ENCODE data around the gene SCN9A.

SCN9A gene

DNA sequence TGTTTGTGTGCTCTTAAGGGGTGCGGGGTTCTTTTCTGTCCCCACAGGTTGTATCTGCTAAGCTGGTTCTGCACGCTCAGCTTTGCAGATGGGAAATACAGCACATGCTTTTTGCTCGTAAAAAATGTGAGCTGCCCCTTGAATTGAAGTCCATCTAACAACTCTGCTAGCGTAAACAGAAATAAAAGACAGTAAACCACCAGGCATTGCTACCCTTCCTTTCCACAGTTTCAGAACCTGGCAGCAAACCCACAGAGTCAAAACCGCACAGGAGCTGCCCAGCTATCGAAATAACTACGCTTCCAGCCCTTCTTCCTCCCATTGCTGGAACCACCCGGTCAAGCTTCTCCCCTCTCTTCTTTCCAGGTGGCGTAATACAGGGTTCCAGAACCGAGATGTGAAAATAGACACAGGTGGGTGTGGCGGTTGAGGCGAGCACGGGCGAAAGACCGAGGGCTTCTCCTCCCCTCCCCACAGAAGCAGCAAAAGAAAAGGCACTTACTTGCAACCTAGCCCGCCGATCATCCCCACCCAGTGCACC, 479 bp downstream of the SCN9A start:
- Histone ChIP-seq H3K36me3 (ENCODE audit: insufficient read depth, low read length) (no peaks in the 10 kb centered on the region), H3K27ac (ENCODE audit: low read depth, low read length) (no peak overlapping the region), H3K4me1 (ENCODE audit: insufficient read depth, low read length) (peaks cover 37% of the 10 kb centered on the region), H3K9me3 (ENCODE audit: insufficient read depth, low read depth, low read length) (no peaks in the 10 kb centered on the region), H3K4me3 (ENCODE audit: low read length) (peak overlapping the region; percentile 99), H3K27me3 (ENCODE audit: insufficient read depth, low read length) (peaks cover 33% of the 10 kb centered on the region), H3K9ac (ENCODE audit: low read depth, low read length) (peak overlapping the region; percentile 61; the same call in 1 of the 2 replicates)
- 6% methylated on average over 11 of the region's 17 CpGs for WGBS

DNA sequence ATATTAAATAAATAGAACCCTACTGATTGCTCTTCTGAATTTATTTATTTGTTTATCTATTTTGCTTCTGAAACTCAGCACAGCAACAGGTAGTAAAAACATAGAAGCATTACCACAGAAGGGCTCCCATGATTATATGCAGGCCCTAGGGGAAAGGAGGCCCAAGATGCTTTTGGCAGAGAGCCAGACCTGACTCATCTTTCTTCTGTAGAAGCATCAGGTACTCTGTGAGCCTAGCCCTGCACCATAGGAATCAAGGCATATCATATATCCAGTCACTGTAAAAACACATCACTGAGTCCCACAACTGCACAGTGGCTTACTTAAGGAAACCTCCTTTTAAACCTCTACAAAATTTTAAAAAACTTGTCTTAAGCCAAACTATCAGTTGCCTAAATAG, 1.8 kb downstream of the SCN9A start:
- peaks cover 37% of the 10 kb centered on the region for H3K4me1 ChIP-seq (ENCODE audit: insufficient read depth, low read length)
- H3K36me3 ChIP-seq (ENCODE audit: insufficient read depth, low read length) = no peaks in the 10 kb centered on the region
- no peak overlapping the region for H3K9ac ChIP-seq (ENCODE audit: low read depth, low read length)
- peaks cover 33% of the 10 kb centered on the region for H3K27me3 ChIP-seq (ENCODE audit: insufficient read depth, low read length)
- no peaks in the 10 kb centered on the region for H3K9me3 ChIP-seq (ENCODE audit: insufficient read depth, low read depth, low read length)
- H3K4me3 ChIP-seq (ENCODE audit: low read length) = no peak overlapping the region
- no peak overlapping the region for H3K27ac ChIP-seq (ENCODE audit: low read depth, low read length)

DNA sequence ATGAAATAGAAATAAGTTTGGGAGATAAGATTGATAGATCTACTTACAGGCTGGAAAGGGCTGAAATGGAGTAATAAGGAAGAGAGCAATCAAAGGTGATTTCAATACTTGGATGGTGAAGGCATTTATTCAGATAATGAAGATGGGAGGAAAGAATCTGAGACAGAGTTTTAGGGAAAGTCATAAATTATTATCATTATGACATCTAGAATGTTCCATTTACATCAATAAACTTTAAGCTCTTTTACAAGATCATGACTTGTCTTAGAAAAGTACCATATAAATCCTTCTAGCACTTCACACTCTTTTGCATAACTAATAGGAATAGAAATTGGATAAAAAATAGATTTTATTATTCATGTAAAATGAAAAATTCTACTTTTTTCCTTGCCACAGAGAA, 2.2 kb downstream of the SCN9A start:
- no peak overlapping the region for H3K27ac ChIP-seq (ENCODE audit: low read depth, low read length)
- no peak overlapping the region for H3K9ac ChIP-seq (ENCODE audit: low read depth, low read length)
- H3K36me3 ChIP-seq (ENCODE audit: insufficient read depth, low read length) = no peaks in the 10 kb centered on the region
- H3K4me3 ChIP-seq (ENCODE audit: low read length) = no peak overlapping the region
- H3K4me1 ChIP-seq (ENCODE audit: insufficient read depth, low read length) = peaks cover 37% of the 10 kb centered on the region
- peaks cover 33% of the 10 kb centered on the region for H3K27me3 ChIP-seq (ENCODE audit: insufficient read depth, low read length)
- H3K9me3 ChIP-seq (ENCODE audit: insufficient read depth, low read depth, low read length) = no peaks in the 10 kb centered on the region

DNA sequence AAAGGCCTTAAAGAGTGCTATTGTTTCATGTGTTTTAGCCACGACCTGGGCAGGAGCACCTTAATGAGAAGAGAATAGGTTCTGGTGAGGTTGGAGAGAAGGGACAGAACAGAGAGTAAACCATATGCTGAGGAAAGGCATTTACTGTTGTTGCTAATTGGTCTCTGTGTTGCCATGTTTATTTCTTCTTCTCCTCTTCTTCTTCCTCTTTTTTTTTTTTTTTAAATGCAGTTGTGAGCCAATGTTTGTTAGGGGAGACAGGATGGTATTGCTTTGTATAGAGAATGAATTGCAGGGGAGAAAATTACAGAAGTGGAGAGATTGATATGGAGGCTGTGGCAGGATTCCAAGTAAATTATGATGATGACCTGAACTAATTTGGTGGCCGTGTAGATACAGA, 2.6 kb downstream of the SCN9A start:
- no peaks in the 10 kb centered on the region for H3K9me3 ChIP-seq (ENCODE audit: insufficient read depth, low read depth, low read length)
- no peak overlapping the region for H3K9ac ChIP-seq (ENCODE audit: low read depth, low read length)
- H3K27me3 ChIP-seq (ENCODE audit: insufficient read depth, low read length) = peaks cover 32% of the 10 kb centered on the region
- no peaks in the 10 kb centered on the region for H3K36me3 ChIP-seq (ENCODE audit: insufficient read depth, low read length)
- H3K4me3 ChIP-seq (ENCODE audit: low read length) = peak overlapping the region; percentile 33; the same call in 1 of the 2 replicates
- WGBS = 40% methylated on average over 2 of the region's 2 CpGs
- no peak overlapping the region for H3K27ac ChIP-seq (ENCODE audit: low read depth, low read length)
- peaks cover 37% of the 10 kb centered on the region for H3K4me1 ChIP-seq (ENCODE audit: insufficient read depth, low read length)

DNA sequence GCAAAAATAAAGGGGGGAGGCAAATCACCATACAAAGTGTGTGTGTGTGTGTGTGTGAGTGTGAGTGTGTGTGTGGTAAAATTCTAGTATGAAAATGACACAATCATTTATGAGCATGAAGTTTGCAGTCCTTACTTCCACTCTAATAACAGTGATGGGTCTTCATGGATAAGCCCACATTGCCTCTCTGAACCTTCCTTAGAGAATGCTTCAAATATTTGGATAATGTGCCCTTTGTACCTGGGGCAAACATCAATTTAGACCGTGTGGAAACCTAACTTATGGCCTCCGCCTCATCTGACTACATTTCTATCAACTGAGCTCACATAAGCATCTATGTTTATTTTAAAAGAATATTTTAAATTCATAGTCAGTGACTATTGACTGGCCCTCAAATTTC, 3.7 kb downstream of the SCN9A start:
- Histone ChIP-seq H3K27ac (ENCODE audit: low read depth, low read length) (no peak overlapping the region), H3K4me1 (ENCODE audit: insufficient read depth, low read length) (peaks cover 36% of the 10 kb centered on the region), H3K4me3 (ENCODE audit: low read length) (no peak overlapping the region), H3K27me3 (ENCODE audit: insufficient read depth, low read length) (peaks cover 22% of the 10 kb centered on the region), H3K36me3 (ENCODE audit: insufficient read depth, low read length) (no peaks in the 10 kb centered on the region), H3K9me3 (ENCODE audit: insufficient read depth, low read depth, low read length) (no peaks in the 10 kb centered on the region), H3K9ac (ENCODE audit: low read depth, low read length) (no peak overlapping the region)
- 69% methylated on average over 1 of the region's 2 CpGs for WGBS

DNA sequence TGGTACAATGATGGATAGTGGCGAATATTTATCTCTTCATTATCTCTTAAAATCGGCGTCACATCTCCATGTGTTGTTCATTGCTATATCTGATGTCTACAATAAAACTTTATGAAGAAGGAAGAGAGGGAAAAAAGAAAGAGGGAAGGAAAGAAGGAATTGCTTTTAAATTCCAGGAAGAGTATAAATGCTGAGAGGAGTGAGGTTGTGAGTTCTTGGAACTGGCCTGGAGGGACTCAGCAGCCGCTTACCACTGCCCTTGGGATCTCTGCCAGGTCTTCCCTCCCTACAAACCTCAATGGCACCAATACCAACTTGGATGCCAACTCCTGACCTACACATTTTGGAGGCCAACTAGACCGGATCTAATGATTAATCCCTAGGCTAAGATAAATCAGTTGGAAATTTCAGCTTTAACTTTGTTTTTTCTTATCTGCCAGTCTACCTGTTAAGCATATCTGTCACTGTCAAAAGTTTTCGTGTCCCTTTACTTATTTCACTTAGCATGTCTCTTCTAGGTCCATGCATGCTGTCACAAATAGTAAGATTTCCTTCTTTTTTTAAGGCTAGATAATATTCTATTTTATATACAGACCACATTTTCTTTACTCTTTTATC, 9.8 kb downstream of the SCN9A start:
- Histone ChIP-seq H3K4me3 (ENCODE audit: low read length) (no peak overlapping the region), H3K27me3 (ENCODE audit: insufficient read depth, low read length) (no peaks in the 10 kb centered on the region), H3K9me3 (ENCODE audit: insufficient read depth, low read depth, low read length) (no peaks in the 10 kb centered on the region), H3K9ac (ENCODE audit: low read depth, low read length) (no peak overlapping the region), H3K27ac (ENCODE audit: low read depth, low read length) (no peak overlapping the region), H3K36me3 (ENCODE audit: insufficient read depth, low read length) (no peaks in the 10 kb centered on the region), H3K4me1 (ENCODE audit: insufficient read depth, low read length) (no peaks in the 10 kb centered on the region)
- WGBS = 95% methylated on average over 4 of the region's 6 CpGs

DNA sequence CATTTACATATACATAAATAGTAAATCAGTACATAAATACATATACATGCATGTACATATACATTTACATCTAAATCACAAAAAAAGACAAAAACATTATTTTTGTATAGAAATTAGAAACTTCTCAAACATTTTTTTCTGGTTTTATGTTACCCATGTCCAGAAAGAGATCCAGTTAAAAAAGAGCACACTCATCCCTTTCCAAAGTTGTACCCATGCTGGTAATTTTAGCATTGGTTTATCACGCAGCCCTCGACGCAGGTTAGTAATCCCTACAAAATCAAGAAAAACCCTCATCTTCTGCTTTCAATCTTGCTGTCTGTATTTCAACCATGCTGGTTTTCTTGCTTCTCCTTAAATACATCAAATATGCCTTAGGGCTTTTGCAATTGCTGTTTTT, 10.5 kb downstream of the SCN9A start:
- H3K4me1 ChIP-seq (ENCODE audit: insufficient read depth, low read length) = no peaks in the 10 kb centered on the region
- no peaks in the 10 kb centered on the region for H3K9me3 ChIP-seq (ENCODE audit: insufficient read depth, low read depth, low read length)
- H3K4me3 ChIP-seq (ENCODE audit: low read length) = no peak overlapping the region
- H3K27me3 ChIP-seq (ENCODE audit: insufficient read depth, low read length) = no peaks in the 10 kb centered on the region
- 97% methylated on average over 3 of the region's 3 CpGs for WGBS
- no peaks in the 10 kb centered on the region for H3K36me3 ChIP-seq (ENCODE audit: insufficient read depth, low read length)
- H3K27ac ChIP-seq (ENCODE audit: low read depth, low read length) = no peak overlapping the region
- H3K9ac ChIP-seq (ENCODE audit: low read depth, low read length) = no peak overlapping the region

DNA sequence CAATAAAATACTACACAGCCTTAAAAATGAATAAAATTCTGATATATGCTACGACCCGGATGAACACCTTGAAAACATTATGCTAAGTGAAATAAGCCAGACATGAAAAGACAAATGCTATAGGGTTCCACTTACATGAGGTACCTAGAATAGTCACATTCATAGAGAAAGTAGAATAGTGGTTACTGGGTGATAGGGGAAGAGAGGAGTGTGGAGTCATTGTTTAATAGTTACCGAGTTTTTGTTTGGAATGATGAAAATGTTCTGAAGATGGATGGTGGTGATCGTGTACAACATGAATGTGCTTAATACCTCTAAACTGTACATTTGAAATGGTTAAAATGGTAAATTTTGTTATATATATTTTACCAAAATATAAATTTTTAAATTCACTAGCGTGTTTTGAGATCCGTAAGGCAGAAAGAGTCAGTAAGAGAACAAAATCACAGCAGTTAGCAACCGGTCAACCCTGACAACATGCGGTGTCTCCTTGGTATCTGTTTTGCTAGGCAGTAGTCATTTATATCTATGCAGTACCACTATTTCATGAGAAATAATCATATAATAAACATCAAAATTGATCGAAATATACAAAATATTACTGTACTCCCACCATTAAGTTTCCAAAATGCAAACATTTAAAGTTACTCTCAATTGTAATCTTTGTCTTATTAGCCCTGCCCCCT, 11.1 kb downstream of the SCN9A start:
- H3K27me3 ChIP-seq (ENCODE audit: insufficient read depth, low read length) = no peaks in the 10 kb centered on the region
- no peaks in the 10 kb centered on the region for H3K4me1 ChIP-seq (ENCODE audit: insufficient read depth, low read length)
- no peak overlapping the region for H3K9ac ChIP-seq (ENCODE audit: low read depth, low read length)
- H3K27ac ChIP-seq (ENCODE audit: low read depth, low read length) = no peak overlapping the region
- H3K36me3 ChIP-seq (ENCODE audit: insufficient read depth, low read length) = no peaks in the 10 kb centered on the region
- H3K9me3 ChIP-seq (ENCODE audit: insufficient read depth, low read depth, low read length) = no peaks in the 10 kb centered on the region
- WGBS = 96% methylated on average over 9 of the region's 9 CpGs
- H3K4me3 ChIP-seq (ENCODE audit: low read length) = no peak overlapping the region

DNA sequence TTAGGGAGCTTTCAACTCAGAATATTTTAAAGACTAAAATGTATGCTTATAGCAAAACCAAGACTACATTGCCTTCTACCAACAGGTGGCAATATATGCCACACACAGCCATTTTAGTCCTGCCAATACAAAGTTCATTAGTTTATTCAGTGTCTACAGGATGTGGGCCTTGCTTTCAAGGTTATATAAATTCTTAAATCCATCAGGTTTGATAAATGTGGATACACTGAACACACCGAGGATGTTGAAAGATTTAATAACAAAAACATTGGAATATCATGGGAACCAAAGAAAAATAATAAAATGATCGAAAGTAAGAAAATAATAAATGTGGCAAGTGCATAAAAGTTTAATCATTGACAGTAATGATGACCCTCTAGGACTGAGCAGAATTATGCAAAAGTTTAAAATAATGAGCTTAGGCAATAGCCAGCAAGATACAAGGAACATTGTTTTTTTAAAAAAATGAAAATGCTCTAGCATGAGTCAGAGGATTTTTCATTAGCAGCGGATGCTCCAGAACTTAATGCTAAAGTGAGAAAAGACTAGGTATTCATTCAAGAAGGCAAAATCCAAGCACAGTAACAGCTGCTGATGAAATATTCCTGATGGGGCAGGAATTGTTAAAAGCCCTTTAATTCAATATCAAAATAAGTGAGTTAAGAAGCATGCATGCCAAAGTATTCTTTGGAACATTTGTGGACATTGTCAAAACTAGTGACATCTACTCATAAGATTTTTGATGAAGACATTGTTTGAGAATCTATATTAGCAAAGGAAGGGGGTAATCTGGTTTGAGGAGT, 14.2 kb downstream of the SCN9A start:
- Histone ChIP-seq H3K4me1 (ENCODE audit: insufficient read depth, low read length) (no peaks in the 10 kb centered on the region), H3K9me3 (ENCODE audit: insufficient read depth, low read depth, low read length) (no peaks in the 10 kb centered on the region), H3K36me3 (ENCODE audit: insufficient read depth, low read length) (no peaks in the 10 kb centered on the region), H3K27ac (ENCODE audit: low read depth, low read length) (no peak overlapping the region), H3K27me3 (ENCODE audit: insufficient read depth, low read length) (no peaks in the 10 kb centered on the region), H3K4me3 (ENCODE audit: low read length) (no peak overlapping the region), H3K9ac (ENCODE audit: low read depth, low read length) (no peak overlapping the region)
- 88% methylated on average over 3 of the region's 3 CpGs for WGBS

DNA sequence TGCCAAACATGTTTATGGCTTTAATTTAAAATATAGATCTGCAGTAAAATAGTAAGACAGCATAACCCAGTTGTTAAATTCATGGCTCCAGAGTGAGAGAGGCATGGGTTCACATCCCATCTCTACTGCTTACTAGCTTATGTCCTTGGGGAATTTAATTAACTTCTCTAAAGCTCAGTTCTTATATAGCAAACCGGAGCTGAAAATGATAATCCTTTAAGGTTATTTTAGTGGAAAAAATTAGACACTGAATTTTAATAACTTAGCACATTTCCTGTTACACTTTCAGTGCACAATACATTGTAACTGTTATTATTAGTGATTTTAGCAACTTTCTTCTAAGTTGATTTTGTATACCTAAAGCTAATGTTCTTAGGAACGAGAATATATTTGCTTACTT, 14.8 kb downstream of the SCN9A start:
- H3K4me1 ChIP-seq (ENCODE audit: insufficient read depth, low read length) = no peaks in the 10 kb centered on the region
- no peak overlapping the region for H3K27ac ChIP-seq (ENCODE audit: low read depth, low read length)
- no CpG with 5 or more reads among the region's 2 CpGs for WGBS

DNA sequence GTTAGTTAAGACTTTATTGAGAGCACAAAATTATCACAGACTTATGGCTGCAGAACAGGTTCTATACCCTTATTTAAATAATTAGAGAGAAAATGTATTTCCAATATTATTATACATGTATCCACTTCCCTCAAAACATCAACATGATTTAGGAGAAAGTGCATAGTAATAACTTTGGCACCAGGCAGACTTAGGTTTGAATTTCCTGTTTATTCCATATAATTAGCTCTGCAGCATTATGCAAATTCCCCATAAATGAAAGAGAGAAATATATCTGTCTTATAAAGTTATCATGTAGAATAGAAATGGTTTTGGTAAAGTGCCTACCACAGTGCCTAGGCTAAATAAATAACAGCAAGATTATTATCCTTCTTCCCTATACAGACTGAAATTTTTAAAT, 15.3 kb downstream of the SCN9A start:
- no peak overlapping the region for H3K27ac ChIP-seq (ENCODE audit: low read depth, low read length)
- H3K4me1 ChIP-seq (ENCODE audit: insufficient read depth, low read length) = no peaks in the 10 kb centered on the region
- H3K27me3 ChIP-seq (ENCODE audit: insufficient read depth, low read length) = no peaks in the 10 kb centered on the region
- H3K9ac ChIP-seq (ENCODE audit: low read depth, low read length) = no peak overlapping the region
- no peaks in the 10 kb centered on the region for H3K9me3 ChIP-seq (ENCODE audit: insufficient read depth, low read depth, low read length)
- no peaks in the 10 kb centered on the region for H3K36me3 ChIP-seq (ENCODE audit: insufficient read depth, low read length)
- no peak overlapping the region for H3K4me3 ChIP-seq (ENCODE audit: low read length)

More for the DNA sequence above, 14.8 kb downstream of the SCN9A start:
- no peak overlapping the region for H3K9ac ChIP-seq (ENCODE audit: low read depth, low read length)
- no peaks in the 10 kb centered on the region for H3K36me3 ChIP-seq (ENCODE audit: insufficient read depth, low read length)
- no peaks in the 10 kb centered on the region for H3K27me3 ChIP-seq (ENCODE audit: insufficient read depth, low read length)
- H3K4me3 ChIP-seq (ENCODE audit: low read length) = no peak overlapping the region
- no peaks in the 10 kb centered on the region for H3K9me3 ChIP-seq (ENCODE audit: insufficient read depth, low read depth, low read length)
